HepG2 (cell line): ENCODE results near the gene ITCH. TPM values are rescaled to one million over a fixed set of nuclear protein-coding genes. Genes with fewer than 3 reads are reported as not detected.

Source experiments
- CENPT ChIP-seq: sonication (generic); formaldehyde crosslinking; IDR thresholded peaks from 2 replicates; pipeline ENCODE4 v1.8.0; 2022; ENCODE audit warnings: low read depth, mild to moderate bottlenecking, moderate library complexity, missing genetic modification reagents
- CERS6 ChIP-seq: sonication (generic); formaldehyde crosslinking; IDR thresholded peaks from 2 replicates; pipeline ENCODE4 v1.5.0; 2020; ENCODE audit warnings: missing genetic modification reagents
- CHD2 ChIP-seq: IDR thresholded peaks from 2 replicates; pipeline ENCODE4 v1.6.1; 2011; ENCODE audit warnings: low read depth, low read length, improper control_type of control experiment
- CTCF ChIP-seq: sonication (generic); formaldehyde crosslinking; IDR thresholded peaks from 2 replicates; pipeline ENCODE4 v1.5.0; 2020; ENCODE audit warnings: mild to moderate bottlenecking, missing genetic modification reagents, moderate library complexity
- ESRRA ChIP-seq: sonication (generic); formaldehyde crosslinking; IDR thresholded peaks from 2 replicates; pipeline ENCODE4 v1.5.1; 2020; ENCODE audit warnings: mild to moderate bottlenecking, low read depth, missing genetic modification reagents
- FOXO1 ChIP-seq: sonication (generic); formaldehyde crosslinking; IDR thresholded peaks from 2 replicates; pipeline ENCODE4 v1.4.0; 2020; ENCODE audit warnings: missing genetic modification reagents
- KDM2A ChIP-seq: sonication (generic); formaldehyde crosslinking; IDR thresholded peaks from 2 replicates; pipeline ENCODE4 v1.4.0; 2020; ENCODE audit warnings: low read depth, missing genetic modification reagents, borderline replicate concordance
- KDM6A ChIP-seq: IDR thresholded peaks from 2 replicates; pipeline ENCODE4 v1.6.1; 2016; ENCODE audit warnings: low read depth
- MEIS2 ChIP-seq: sonication (generic); formaldehyde crosslinking; IDR thresholded peaks from 2 replicates; pipeline ENCODE4 v1.9.0; 2021; ENCODE audit warnings: mild to moderate bottlenecking, missing genetic modification reagents
- NAIF1 ChIP-seq: sonication (generic); formaldehyde crosslinking; IDR thresholded peaks from 2 replicates; pipeline ENCODE4 v1.5.0; 2020; ENCODE audit warnings: mild to moderate bottlenecking, missing genetic modification reagents, borderline replicate concordance
- SP4 ChIP-seq: sonication (generic); formaldehyde crosslinking; IDR thresholded peaks from 2 replicates; pipeline ENCODE4 v1.8.1; 2023; ENCODE audit warnings: mild to moderate bottlenecking, missing genetic modification reagents
- TOE1 ChIP-seq: sonication (generic); formaldehyde crosslinking; IDR thresholded peaks from 2 replicates; pipeline ENCODE4 v1.4.0; 2020; ENCODE audit warnings: mild to moderate bottlenecking, missing genetic modification reagents
- ZNF142 ChIP-seq: sonication (generic); formaldehyde crosslinking; IDR thresholded peaks from 2 replicates; pipeline ENCODE4 v1.4.0; 2020; ENCODE audit warnings: missing genetic modification reagents
- ZNF574 ChIP-seq: sonication (generic); formaldehyde crosslinking; IDR thresholded peaks from 2 replicates; pipeline ENCODE4 v1.4.0; 2020; ENCODE audit warnings: missing genetic modification reagents
- ZNF768 ChIP-seq: sonication (generic); formaldehyde crosslinking; IDR thresholded peaks from 2 replicates; pipeline ENCODE4 v1.4.0; 2020; ENCODE audit warnings: missing genetic modification reagents
- polyA plus RNA-seq, 8 experiments: library from polyadenylated mRNA; depleted of rRNA in 3 of 8; stranded (reverse) in 7 of 8; unstranded in 1 of 8; fragments of >200 nt; fragmentation: Illumina TruSeq in 4 of 8; extraction: Trizol in 4 of 8; gene quantifications; 2 replicates each; pipeline versions ENCODE4 v1.2.1 to v1.2.3, GENCODE V29; 2011 to 2016; ENCODE audit warnings: low read depth in 4 of 8, missing spikeins in 1 of 8, mixed read lengths in 1 of 8; ENCODE audit not compliant: insufficient read depth in 1 of 8
- total RNA-seq, 5 experiments: library from RNA; depleted of rRNA; stranded (reverse); fragments of >200 nt; fragmentation: Illumina TruSeq; extraction: Trizol; gene quantifications; 2 replicates each; pipeline ENCODE4 v1.2.3, GENCODE V29; 2016; ENCODE audit warnings: low read depth in 1 of 5
- TF ChIP-seq, protein P1 (sequence below): sonication (generic); formaldehyde crosslinking; IDR thresholded peaks from 2 replicates; pipeline ENCODE4 v1.4.0; 2020; ENCODE audit warnings: low read depth, mild to moderate bottlenecking, missing genetic modification reagents

ITCH gene
- total and polyA plus RNA-seq, 2 of the 13 experiments (the other 11 are each of a cell fraction or from before 2014, with no cell fraction given), result 20.5 to 112 TPM

- peak; percentile 82 for TF ChIP-seq ZNF142 (CRISPR knock-in tag)
- TF ChIP-seq, protein P1, sequence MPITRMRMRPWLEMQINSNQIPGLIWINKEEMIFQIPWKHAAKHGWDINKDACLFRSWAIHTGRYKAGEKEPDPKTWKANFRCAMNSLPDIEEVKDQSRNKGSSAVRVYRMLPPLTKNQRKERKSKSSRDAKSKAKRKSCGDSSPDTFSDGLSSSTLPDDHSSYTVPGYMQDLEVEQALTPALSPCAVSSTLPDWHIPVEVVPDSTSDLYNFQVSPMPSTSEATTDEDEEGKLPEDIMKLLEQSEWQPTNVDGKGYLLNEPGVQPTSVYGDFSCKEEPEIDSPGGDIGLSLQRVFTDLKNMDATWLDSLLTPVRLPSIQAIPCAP (CRISPR knock-in tag), result no peak
- TF ChIP-seq ESRRA (CRISPR knock-in tag), result 0 out of 2 replicates have a peak, but pooled peaks have one; percentile 55
- TF ChIP-seq ZNF768 (CRISPR knock-in tag), result peak; percentile 42; the same call in 1 of the 2 replicates
- TF ChIP-seq FOXO1, result no peak
- TF ChIP-seq CENPT (CRISPR knock-in tag), result no peak
- peak; percentile 66 for TF ChIP-seq ZNF574 (CRISPR knock-in tag)
- TF ChIP-seq SP4 (CRISPR knock-in tag), result no peak
- TF ChIP-seq TOE1 (CRISPR knock-in tag), result no peak
- TF ChIP-seq NAIF1, result 0 out of 2 replicates have a peak, but pooled peaks have one; percentile 39
- TF ChIP-seq CERS6 (CRISPR knock-in tag), result no peak
- no peak for TF ChIP-seq KDM6A
- no peak for TF ChIP-seq CHD2
- TF ChIP-seq MEIS2 (CRISPR knock-in tag), result 0 out of 2 replicates have a peak, but pooled peaks have one; percentile 56
- TF ChIP-seq CTCF (CRISPR knock-in tag), result peak; percentile 74
- peak; percentile 59; the same call in 1 of the 2 replicates for TF ChIP-seq KDM2A (CRISPR knock-in tag)
Measured at GRCh38 chr20:34475979-34476736, 113.1 kb downstream of the ITCH start (continued).
